Spleen (tissue), 7 donors: Measurements from ENCODE around the gene PDE10A.

ENCODE experiments used
- CTCF ChIP-seq, 11 experiments: fragments of 200-600 bp in 7 of 11; fragments of 450-650 bp in 4 of 11; sonication (generic) in 4 of 11; IDR thresholded peaks in 8 of 11; conservative IDR thresholded peaks in 3 of 11; 1 replicate in 7 of 11; 2 replicates in 4 of 11; pipeline versions ENCODE4 v1.4.0 to v1.8.0; 2016 to 2021; ENCODE audit warnings: antibody characterized with exemption in 11 of 11, inconsistent platforms in 4 of 11, mild to moderate bottlenecking in 1 of 11
- POLR2A ChIP-seq, 3 donors: fragments of 450-650 bp; IDR thresholded peaks; one replicate each; pipeline ENCODE4 v1.5.1; 2017; ENCODE audit warnings: antibody characterized with exemption in 3 of 3, mild to moderate bottlenecking in 1 of 3
- donor health status: DM: no; HTN: no; CAD: no; lungs with moderate emphysema.
- donor health status: DM: no; HTN: no; CAD: no.
- donor health status: DM: no; HTN: no; CAD: no.

DNA sequence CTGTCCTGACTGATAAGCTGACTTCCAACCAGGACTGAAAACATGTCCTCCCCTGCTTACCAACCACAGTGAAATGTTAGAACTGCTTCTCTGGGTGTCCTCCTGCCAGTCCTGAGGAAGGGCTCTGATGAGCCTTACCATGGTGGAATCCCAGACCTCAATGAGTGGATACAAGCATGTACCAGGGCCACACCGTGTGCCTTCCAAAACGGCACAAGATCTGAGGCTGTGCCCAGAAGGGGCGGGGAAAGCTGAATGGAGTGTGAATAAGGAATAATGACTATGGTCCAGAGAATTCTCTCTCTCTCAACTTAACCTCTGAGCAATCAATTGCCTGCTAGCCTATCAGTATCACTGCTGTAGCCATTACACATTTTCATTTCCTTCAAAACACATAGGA lies 51.7 kb downstream of the PDE10A start:
- TF ChIP-seq CTCF (IDR thresholded peaks at IDR 0.05 in 8 of 11, conservative IDR thresholded peaks at IDR 0.05 in 3 of 11) (no peak), POLR2A (IDR thresholded peaks at IDR 0.05) (no peak)
